Body of pancreas (tissue), 4 donors: Measurements from ENCODE around the gene EDEM2.

Source experiments
- CTCF ChIP-seq, 7 experiments: fragments of 450-650 bp in 4 of 7; fragments of 200-600 bp in 3 of 7; sonication (generic) in 3 of 7; IDR thresholded peaks; one replicate each; pipeline ENCODE4 v1.5.1; 2016 to 2019; ENCODE audit warnings: antibody characterized with exemption in 7 of 7
- POLR2A ChIP-seq, 3 donors: fragments of 450-650 bp; IDR thresholded peaks; one replicate each; pipeline ENCODE4 v1.6.1; 2016; ENCODE audit warnings: antibody characterized with exemption in 3 of 3, mild to moderate bottlenecking in 2 of 3

DNA sequence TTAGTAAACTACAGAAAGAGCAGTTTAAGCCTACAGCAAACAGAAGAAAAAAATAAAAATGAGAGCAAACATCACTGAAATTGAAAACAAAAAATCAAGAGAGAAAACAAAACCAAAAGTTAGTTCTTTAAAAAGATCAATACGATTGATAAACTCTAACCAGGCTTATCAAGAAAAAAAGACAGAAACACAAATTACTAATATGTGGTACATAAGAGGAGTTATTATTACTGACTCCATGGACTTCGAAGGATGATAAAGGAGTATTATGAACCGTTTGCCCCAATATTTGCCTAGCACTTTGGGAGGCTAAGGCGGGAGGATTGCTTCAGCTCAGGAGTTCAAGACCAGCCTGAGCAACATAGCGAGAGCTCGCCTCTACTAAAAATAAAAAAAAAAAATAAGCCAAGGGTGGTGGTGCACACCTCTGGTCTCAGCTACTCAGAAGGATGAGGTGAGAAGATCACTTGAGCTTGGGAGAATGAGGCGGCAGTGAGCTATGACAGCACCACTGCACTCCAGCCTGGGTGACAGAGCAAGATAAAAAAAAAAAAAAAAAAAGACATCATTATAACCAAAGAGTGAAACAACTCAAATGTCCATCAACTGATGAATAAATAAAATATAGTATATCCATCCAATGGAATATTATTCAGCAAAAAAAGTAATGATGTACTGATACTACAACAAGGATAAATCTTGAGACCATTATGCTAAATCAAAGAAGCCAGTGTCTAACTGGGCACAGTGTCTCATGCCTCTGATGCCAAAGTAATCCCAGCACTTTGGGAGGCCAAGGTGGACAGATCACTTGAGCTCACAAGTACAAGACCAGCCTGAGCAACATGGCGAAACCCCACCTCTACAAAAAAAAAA, 67.4 kb downstream of the EDEM2 start:
- TF ChIP-seq CTCF (IDR thresholded peaks at IDR 0.05) (no peak), POLR2A (IDR thresholded peaks at IDR 0.05) (no peak)
